GM23248 (cell line): ENCODE measurements around the gene NXPH2.

Source experiments
- EZH2 ChIP-seq: fragments of 200-600 bp; sonication (generic); IDR thresholded peaks from 2 replicates; pipeline ENCODE4 v1.6.1; 2018; ENCODE audit warnings: antibody characterized with exemption, mild to moderate bottlenecking; ENCODE audit not compliant: insufficient read depth, poor library complexity, severe bottlenecking
- EZH2phosphoT487 ChIP-seq: fragments of 200-600 bp; sonication (generic); IDR thresholded peaks from 2 replicates; pipeline ENCODE4 v1.6.1; 2018; ENCODE audit warnings: antibody characterized with exemption, moderate library complexity, mild to moderate bottlenecking, low read depth; ENCODE audit not compliant: insufficient read depth

DNA sequence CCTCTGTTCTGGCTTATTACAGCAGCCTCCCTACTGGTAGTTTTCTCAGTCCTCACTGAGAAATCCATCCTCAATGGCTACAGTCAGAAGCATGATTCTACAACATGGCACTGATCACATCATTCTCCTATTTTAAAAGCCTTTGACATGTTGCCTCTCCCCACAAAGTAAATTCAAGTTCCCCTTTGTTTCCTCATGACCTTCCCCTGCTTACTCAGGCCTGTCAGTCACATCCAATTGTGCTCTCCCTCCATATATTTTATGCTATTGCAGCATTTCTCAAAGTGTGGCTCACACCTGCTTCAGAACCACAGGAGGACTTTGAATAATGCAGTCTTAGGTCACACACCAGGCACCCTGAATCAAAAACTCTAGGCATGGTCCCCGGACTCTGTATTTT lies 154.0 kb downstream of the NXPH2 start:
- no peak for TF ChIP-seq EZH2phosphoT487
- no peak for TF ChIP-seq EZH2
